Common myeloid progenitor, CD34-positive (primary cell): ENCODE measurements around the gene HHAT.

Experiments used
- CTCF ChIA-PET: fragments of 350-600 bp; sonication (Branson Sonifier 250); formaldehyde crosslinking; loops from one replicate; lab custom pipeline; 2021; ENCODE audit warnings: antibody characterized with exemption; lab: Charles Lee
- POLR2A ChIA-PET: fragments of 350-600 bp; sonication (Branson Sonifier 250); formaldehyde crosslinking; loops from one replicate; lab custom pipeline; 2021; ENCODE audit warnings: antibody characterized with exemption; lab: Charles Lee
- DNase-seq, 3 donors: peaks; one replicate each; pipeline versions ENCODE4 v3.0.0 to v3.0.0-alpha.2; 2013
- H3K27ac ChIP-seq, 2 experiments: 1 replicate in 1 of 2; 2 replicates in 1 of 2; pipeline ENCODE4 v1.7.0; 2013; ENCODE audit warnings: inconsistent platforms in 2 of 2, low read length in 2 of 2, mild to moderate bottlenecking in 2 of 2, low read depth in 1 of 2, moderate library complexity in 1 of 2; ENCODE audit not compliant: severe bottlenecking in 2 of 2, insufficient read depth in 1 of 2, poor library complexity in 1 of 2
- H3K27me3 ChIP-seq, 5 experiments: replicated peaks in 2 of 5; 1 replicate in 3 of 5; 2 replicates in 2 of 5; pipeline versions ENCODE4 v1.6.1 to v1.7.0; 2013; ENCODE audit warnings: low read length in 4 of 5, mild to moderate bottlenecking in 2 of 5, moderate library complexity in 2 of 5, inconsistent platforms in 1 of 5; ENCODE audit not compliant: insufficient read depth in 5 of 5, control insufficient read depth in 4 of 5
- H3K36me3 ChIP-seq, 4 experiments: 1 replicate in 2 of 4; 2 replicates in 2 of 4; pipeline versions ENCODE4 v1.6.1 to v1.7.0; 2013; ENCODE audit warnings: low read length in 3 of 4, control low read depth in 1 of 4, mild to moderate bottlenecking in 1 of 4; ENCODE audit not compliant: control insufficient read depth in 4 of 4, insufficient read depth in 4 of 4
- H3K4me1 ChIP-seq, 4 experiments: 1 replicate in 3 of 4; 2 replicates in 1 of 4; pipeline versions ENCODE4 v1.6.1 to v1.7.1; 2013; ENCODE audit warnings: low read length in 3 of 4, mild to moderate bottlenecking in 3 of 4, control low read depth in 1 of 4, inconsistent platforms in 1 of 4, moderate library complexity in 1 of 4; ENCODE audit not compliant: control insufficient read depth in 4 of 4, insufficient read depth in 4 of 4; ENCODE audit errors: control extremely low read depth in 1 of 4
- H3K4me3 ChIP-seq, 7 experiments: 1 replicate in 4 of 7; 2 replicates in 3 of 7; pipeline versions ENCODE4 v1.5.1 to v1.7.0; 2013; ENCODE audit warnings: mild to moderate bottlenecking in 7 of 7, low read length in 6 of 7, moderate library complexity in 6 of 7, inconsistent platforms in 2 of 7, low read depth in 2 of 7, control low read depth in 1 of 7; ENCODE audit not compliant: insufficient read depth in 4 of 7, control insufficient read depth in 1 of 7; ENCODE audit errors: extremely low read depth in 1 of 7
- H3K9me3 ChIP-seq, 5 experiments: 1 replicate in 4 of 5; 2 replicates in 1 of 5; pipeline versions ENCODE4 v1.6.1 to v1.7.1; 2013; ENCODE audit warnings: low read length in 4 of 5, mild to moderate bottlenecking in 2 of 5, inconsistent platforms in 1 of 5, low read depth in 1 of 5, moderate library complexity in 1 of 5; ENCODE audit not compliant: control insufficient read depth in 4 of 5, insufficient read depth in 2 of 5; ENCODE audit errors: control extremely low read depth in 1 of 5
- WGBS: methylation state at CpG from one replicate; pipeline ENCODE4 v1.1.5; 2013; ENCODE audit not compliant: insufficient coverage; 5-methylcytosine and 5-hydroxymethylcytosine counted together

HHAT gene

DNA sequence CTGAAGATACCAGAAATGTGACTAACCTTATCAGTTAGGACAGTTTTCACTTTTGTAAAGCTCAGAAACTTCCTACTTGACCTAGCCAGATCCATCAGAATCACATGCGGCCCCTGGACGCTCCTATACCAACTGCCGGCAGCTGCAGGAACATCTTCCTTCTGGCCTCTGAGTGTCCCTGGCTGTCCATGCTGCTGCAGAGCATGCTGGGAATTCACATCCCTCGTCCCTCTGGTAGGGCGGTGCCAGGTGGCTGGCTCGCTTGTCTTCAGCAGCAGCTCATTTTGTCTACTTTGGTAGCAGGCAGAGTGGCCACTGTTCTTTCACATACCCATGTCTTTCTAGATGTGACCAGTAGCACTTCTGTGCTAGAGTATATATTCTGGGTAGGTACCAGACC, 34.4 kb downstream of the HHAT start:
- POLR2A ChIA-PET = no interaction called here
- H3K36me3 ChIP-seq = no peaks in the 10 kb centered on the region
- H3K27ac ChIP-seq = no peak overlapping the region
- no peak overlapping the region for H3K4me3 ChIP-seq
- H3K27me3 ChIP-seq = no peaks in the 10 kb centered on the region
- H3K9me3 ChIP-seq = no peaks in the 10 kb centered on the region
- 100% methylated on average over 6 of the region's 6 CpGs for WGBS
- no peaks in the 10 kb centered on the region for H3K4me1 ChIP-seq
- DNase-seq = no peak
- CTCF ChIA-PET = interaction anchor here (1.0 to 1.6 kb wide), 3 partner anchors 15 to 39 kb away, joined by 3 read pairs; no protein-coding TSS in a partner anchor

GRCh38 chr1:210364479-210364878, 35.8 kb downstream of the HHAT start:
- WGBS = 98% methylated on average over 5 of the region's 5 CpGs
- H3K9me3 ChIP-seq = no peaks in the 10 kb centered on the region
- ChIA-PET CTCF (interaction anchor here (0.6 to 1.9 kb wide), 2 partner anchors 10 to 153 kb away, joined by 3 to 4 read pairs; no protein-coding TSS in a partner anchor), POLR2A (no interaction called here)
- no peak overlapping the region for H3K27ac ChIP-seq
- no peak for DNase-seq
- H3K4me3 ChIP-seq = no peak overlapping the region
- H3K27me3 ChIP-seq = no peaks in the 10 kb centered on the region
- H3K36me3 ChIP-seq = no peaks in the 10 kb centered on the region
- no peaks in the 10 kb centered on the region for H3K4me1 ChIP-seq

DNA sequence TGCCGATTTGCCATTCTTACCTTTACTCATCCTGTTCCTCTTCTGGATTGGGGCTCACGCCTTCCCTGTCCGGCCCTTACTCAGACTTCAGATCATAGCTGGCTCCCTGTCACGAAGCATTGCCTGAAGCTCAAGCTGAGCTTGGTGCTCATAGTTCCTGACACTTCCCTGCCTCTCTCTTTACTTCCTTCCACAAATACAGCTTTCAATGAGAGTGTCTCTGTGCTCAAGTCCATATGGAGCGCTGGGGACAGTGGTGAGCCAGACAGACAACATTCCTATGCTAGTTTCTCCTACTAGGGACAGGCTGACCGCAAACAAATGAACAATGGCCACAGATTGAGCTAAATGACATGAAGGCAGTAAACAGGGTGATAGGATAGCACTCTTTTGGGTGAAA, 38.1 kb downstream of the HHAT start:
- 95% methylated on average over 3 of the region's 6 CpGs for WGBS

DNA sequence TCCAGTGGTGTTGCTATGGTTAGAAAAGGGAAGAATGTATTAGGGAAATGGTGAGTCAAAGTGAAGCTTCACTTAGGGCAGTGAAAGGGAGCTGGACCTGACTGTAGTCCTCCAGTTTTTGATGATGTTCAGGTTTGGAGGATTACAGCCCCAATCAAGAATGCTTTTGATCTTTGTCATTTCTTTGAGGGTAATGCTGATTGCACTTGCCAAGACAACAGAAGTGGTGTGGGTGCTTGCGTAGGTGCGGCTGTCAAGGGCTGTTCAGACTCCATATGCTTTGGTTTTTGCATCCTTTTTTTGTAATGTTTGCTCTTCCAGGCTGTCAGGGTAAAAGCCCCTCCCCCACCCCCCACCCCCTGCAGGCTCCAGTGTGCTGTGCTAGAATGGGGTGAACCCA, 38.9 kb downstream of the HHAT start:
- ChIA-PET POLR2A (no interaction called here), CTCF (interaction anchor here (0.8 to 1.1 kb wide), 2 partner anchors 10 to 18 kb away, joined by 3 read pairs; no protein-coding TSS in a partner anchor)
- Histone ChIP-seq H3K4me1 (no peaks in the 10 kb centered on the region), H3K4me3 (no peak overlapping the region), H3K36me3 (no peaks in the 10 kb centered on the region), H3K27ac (no peak overlapping the region), H3K9me3 (no peaks in the 10 kb centered on the region), H3K27me3 (no peaks in the 10 kb centered on the region)
- DNase-seq = no peak
- no CpG with 5 or more reads among the region's 2 CpGs for WGBS

More for the DNA sequence above, 38.1 kb downstream of the HHAT start:
- Histone ChIP-seq H3K36me3 (no peaks in the 10 kb centered on the region), H3K4me1 (no peaks in the 10 kb centered on the region), H3K4me3 (no peak overlapping the region), H3K9me3 (no peaks in the 10 kb centered on the region), H3K27me3 (no peaks in the 10 kb centered on the region), H3K27ac (no peak overlapping the region)
- ChIA-PET POLR2A (no interaction called here), CTCF (interaction anchor here (0.8 to 1.7 kb wide), 4 partner anchors 9 to 33 kb away, joined by 3 to 4 read pairs (median 4); no protein-coding TSS in a partner anchor)
- DNase-seq = no peak

- Histone ChIP-seq H3K36me3 (no peaks in the 10 kb centered on the region), H3K27ac (no peak overlapping the region), H3K4me3 (no peak overlapping the region), H3K4me1 (no peaks in the 10 kb centered on the region), H3K9me3 (no peaks in the 10 kb centered on the region), H3K27me3 (no peaks in the 10 kb centered on the region)
- POLR2A ChIA-PET = no interaction called here
- no peak for DNase-seq
- WGBS = 97% methylated on average over 4 of the region's 4 CpGs
- CTCF ChIA-PET = interaction anchor here (1.1 kb wide), 1 partner anchor 8 kb away, joined by 6 read pairs; no protein-coding TSS in a partner anchor
Measured at GRCh38 chr1:210369425-210369824, 40.7 kb downstream of the HHAT start.

GRCh38 chr1:210371916-210372315, 43.2 kb downstream of the HHAT start:
- Histone ChIP-seq H3K4me1 (no peaks in the 10 kb centered on the region), H3K27me3 (no peaks in the 10 kb centered on the region), H3K4me3 (no peak overlapping the region), H3K9me3 (no peaks in the 10 kb centered on the region), H3K36me3 (no peaks in the 10 kb centered on the region), H3K27ac (no peak overlapping the region)
- WGBS = 100% methylated on average over 2 of the region's 2 CpGs
- CTCF ChIA-PET = interaction anchor here (0.7 kb wide), 1 partner anchor 11 kb away, joined by 3 read pairs; no protein-coding TSS in a partner anchor
- no peak for DNase-seq
- POLR2A ChIA-PET = no interaction called here

- ChIA-PET POLR2A (no interaction called here), CTCF (interaction anchor here (0.7 kb wide), 1 partner anchor 11 kb away, joined by 3 read pairs; no protein-coding TSS in a partner anchor)
- no peaks in the 10 kb centered on the region for H3K4me1 ChIP-seq
- WGBS = 100% methylated on average over 2 of the region's 2 CpGs
- no peaks in the 10 kb centered on the region for H3K9me3 ChIP-seq
- H3K36me3 ChIP-seq = no peaks in the 10 kb centered on the region
- DNase-seq = no peak
- no peaks in the 10 kb centered on the region for H3K27me3 ChIP-seq
- H3K4me3 ChIP-seq = no peak overlapping the region
- no peak overlapping the region for H3K27ac ChIP-seq
Measured at GRCh38 chr1:210372491-210372890, 43.8 kb downstream of the HHAT start.
